ENCODE measurements around the gene FMO1. TPM values are rescaled to one million over a fixed set of nuclear protein-coding genes. Genes with fewer than 3 reads are reported as not detected.
A peak's percentile ranks its signal among the peaks of the same experiment; 100 is the strongest.

FMO1 gene
- total and polyA plus RNA-seq, 2 of the 8 experiments (the other 6 are each of a cell fraction or from before 2014, with no cell fraction given) = 0.11 TPM; not detected in 1

GRCh38 chr1:171258943-171259342, 10.6 kb downstream of the FMO1 start:
- 0 out of 2 replicates have a peak overlapping the region, but pooled peaks have one; percentile 34 for H2BK20ac ChIP-seq (ENCODE audit: low read length)
- no peaks in the 10 kb centered on the region for H3K27me3 ChIP-seq (replicated peaks in 1 of 4; ENCODE audit: control insufficient read depth in 3 of 4, extremely low read depth in 1 of 4, insufficient read depth in 3 of 4, low read length in 3 of 4)
- no peaks in the 10 kb centered on the region for H3K36me3 ChIP-seq (ENCODE audit: control insufficient read depth in 2 of 4, insufficient read depth in 4 of 4, low read length in 3 of 4)
- H3K4me3 ChIP-seq (ENCODE audit: extremely low read depth in 1 of 4, insufficient read depth in 2 of 4, low read depth in 3 of 4, low read length in 4 of 4) = no peak overlapping the region
- CTCF ChIA-PET (ENCODE audit: partially characterized antibody) = interaction anchor here (0.5 to 11.5 kb wide), 8 partner anchors 12 to 1822 kb away, joined by 3 to 78 read pairs (median 4); partner anchors contain the start of genes FMO1 and FMO4
- H3K56ac ChIP-seq (replicated peaks; ENCODE audit: insufficient read length, low read depth, low read length) = no peak overlapping the region
- H3K9me3 ChIP-seq (ENCODE audit: insufficient read depth in 2 of 2, low read depth in 1 of 2, low read length in 1 of 2) = no peaks in the 10 kb centered on the region
- no peak for TF ChIP-seq GTF2F1 (IDR thresholded peaks at IDR 0.05; ENCODE audit: borderline replicate concordance, low read depth, low read length)
- TF ChIP-seq E2F6 (IDR thresholded peaks at IDR 0.05) = 0 out of 2 replicates have a peak, but pooled peaks have one; percentile 12
- no peak for TF ChIP-seq KDM5A (IDR thresholded peaks at IDR 0.05; ENCODE audit: low read length)
- H3K27ac ChIP-seq (ENCODE audit: low read depth, low read length) = no peak overlapping the region
- no peak overlapping the region for H3K4ac ChIP-seq (replicated peaks; ENCODE audit: insufficient read length, low read depth, low read length)
- H3K23ac ChIP-seq (ENCODE audit: insufficient read length) = no peak overlapping the region
- H3K79me2 ChIP-seq (ENCODE audit: control insufficient read depth in 1 of 2, insufficient read depth in 2 of 2, low read length in 2 of 2) = no peaks in the 10 kb centered on the region
- H3K14ac ChIP-seq (ENCODE audit: insufficient read length) = no peak overlapping the region
- no peak overlapping the region for H2AFZ ChIP-seq (ENCODE audit: low read length)
- H4K20me1 ChIP-seq (replicated peaks in 1 of 2; ENCODE audit: control insufficient read depth in 1 of 2, insufficient read depth in 2 of 2, low read length in 2 of 2) = no peaks in the 10 kb centered on the region
- no peak overlapping the region for H3K9ac ChIP-seq (replicated peaks in 1 of 4; ENCODE audit: extremely low read depth in 1 of 4, low read depth in 3 of 4, low read length in 3 of 4)
- H3K4me2 ChIP-seq (ENCODE audit: insufficient read depth in 1 of 2, low read depth in 2 of 2, low read length in 2 of 2) = peak overlapping the region in 1 of 2 experiments; percentile 1; a peak in 1 of 4 replicates
- DNase-seq (ENCODE audit: low read depth in 1 of 2, low spot score in 2 of 2) (no peak), FAIRE-seq (no peak)
- H2BK5ac ChIP-seq (ENCODE audit: low read depth, low read length) = no peak overlapping the region
- peaks cover 9 to 16% (median 14%) of the 10 kb centered on the region in 4 experiments for H3K4me1 ChIP-seq (replicated peaks in 1 of 4; ENCODE audit: control insufficient read depth in 3 of 4, insufficient read depth in 4 of 4, low read length in 3 of 4)
- peak overlapping the region; percentile 10; the same call in 1 of the 2 replicates for H3K18ac ChIP-seq (ENCODE audit: extremely low read depth, low read length)
- H4K8ac ChIP-seq (ENCODE audit: extremely low read depth, insufficient read depth, low read length) = no peak overlapping the region
- no peaks in the 10 kb centered on the region for H3K79me1 ChIP-seq (ENCODE audit: low read depth, low read length)
- 69% methylated on average over 2 of the region's 2 CpGs; no CpG with 5 or more reads in 1 of the 2 experiments for WGBS, 2 experiments (ENCODE audit: extremely low coverage in 1 of 2, insufficient coverage in 1 of 2, insufficient read length in 1 of 2, insufficient replicate concordance in 2 of 2, low coverage in 1 of 2, low lambda C conversion rate in 2 of 2, missing lambda C conversion rate in 1 of 2)
- H4K91ac ChIP-seq (replicated peaks; ENCODE audit: insufficient read length, low read length) = no peak overlapping the region
- H4K5ac ChIP-seq (ENCODE audit: insufficient read length, low read depth, low read length) = no peak overlapping the region
- H2AK5ac ChIP-seq (ENCODE audit: low read depth, low read length) = no peak overlapping the region
- POLR2A ChIA-PET (ENCODE audit: partially characterized antibody) = interaction anchor here (1.3 kb wide), 1 partner anchor 40 kb away, joined by 3 read pairs; no protein-coding TSS in a partner anchor
- no peak overlapping the region for H2BK15ac ChIP-seq (ENCODE audit: low read length)
- no peaks in the 10 kb centered on the region for H3K23me2 ChIP-seq (ENCODE audit: low read depth, low read length)
- no peak overlapping the region for H2BK12ac ChIP-seq (ENCODE audit: low read depth, low read length)
- H2BK120ac ChIP-seq (replicated peaks; ENCODE audit: low read depth, low read length) = no peak overlapping the region

Measured in H1 (cell line).